ENCODE results near the gene PYDC2. TPM values are rescaled to one million over a fixed set of nuclear protein-coding genes. Genes with fewer than 3 reads are reported as not detected.

PYDC2 gene
- total RNA-seq, 4 donors from 2014 or later = not detected

- Histone ChIP-seq H3K4me3 (no peak overlapping the region), H3K27ac (no peak overlapping the region), H3K9me3 (no peaks in the 10 kb centered on the region), H3K27me3 (peaks cover 0 to 4% of the 10 kb centered on the region in 2 donors), H3K36me3 (no peaks in the 10 kb centered on the region), H3K4me1 (no peaks in the 10 kb centered on the region)
- TF ChIP-seq EP300 (IDR thresholded peaks at IDR 0.05) (no peak), POLR2A (IDR thresholded peaks at IDR 0.05) (no peak), CTCF (IDR thresholded peaks at IDR 0.05) (no peak)
- DNase-seq (ENCODE audit: low spot score in 2 of 2) = no peak
- 95 to 100% methylated on average over 1 of the region's 1 CpG for WGBS, 2 donors
Observed at GRCh38 chr3:191428177-191428576, 32.8 kb upstream of the PYDC2 start.

GRCh38 chr3:191430103-191430502, 30.9 kb upstream of the PYDC2 start:
- WGBS, 2 donors = 63 to 69% methylated on average over 4 of the region's 4 CpGs
- H3K27ac ChIP-seq = no peak overlapping the region
- H3K4me1 ChIP-seq = no peaks in the 10 kb centered on the region
- H3K36me3 ChIP-seq = no peaks in the 10 kb centered on the region
- no peak overlapping the region for H3K4me3 ChIP-seq
- no peaks in the 10 kb centered on the region for H3K9me3 ChIP-seq
- TF ChIP-seq POLR2A (IDR thresholded peaks at IDR 0.05) (no peak), CTCF (IDR thresholded peaks at IDR 0.05) (no peak), EP300 (IDR thresholded peaks at IDR 0.05) (no peak)
- DNase-seq (ENCODE audit: low spot score in 2 of 2) = no peak
- H3K27me3 ChIP-seq = no peaks in the 10 kb centered on the region

- Histone ChIP-seq H3K27ac (no peak overlapping the region), H3K36me3 (no peaks in the 10 kb centered on the region), H3K27me3 (no peaks in the 10 kb centered on the region), H3K4me3 (no peak overlapping the region), H3K9me3 (no peaks in the 10 kb centered on the region), H3K4me1 (no peaks in the 10 kb centered on the region)
- TF ChIP-seq POLR2A (IDR thresholded peaks at IDR 0.05) (no peak), CTCF (IDR thresholded peaks at IDR 0.05) (no peak), EP300 (IDR thresholded peaks at IDR 0.05) (no peak)
- WGBS, 2 donors = 70 to 91% methylated on average over 5 of the region's 5 CpGs
- no peak for DNase-seq (ENCODE audit: low spot score in 2 of 2)
Observed at GRCh38 chr3:191431160-191431822, 29.7 kb upstream of the PYDC2 start.

GRCh38 chr3:191432162-191432561, 28.8 kb upstream of the PYDC2 start:
- WGBS, 2 donors = 96 to 97% methylated on average over 5 of the region's 5 CpGs
- TF ChIP-seq CTCF (IDR thresholded peaks at IDR 0.05) = no peak
- TF ChIP-seq EP300 (IDR thresholded peaks at IDR 0.05) = no peak
- no peak for TF ChIP-seq POLR2A (IDR thresholded peaks at IDR 0.05)
- H3K27ac ChIP-seq = no peak overlapping the region
- no peaks in the 10 kb centered on the region for H3K27me3 ChIP-seq
- no peak for DNase-seq (ENCODE audit: low spot score in 2 of 2)
- H3K4me3 ChIP-seq = no peak overlapping the region
- H3K36me3 ChIP-seq = no peaks in the 10 kb centered on the region
- H3K4me1 ChIP-seq = no peaks in the 10 kb centered on the region
- H3K9me3 ChIP-seq = no peaks in the 10 kb centered on the region

- TF ChIP-seq CTCF (IDR thresholded peaks at IDR 0.05) (no peak), EP300 (IDR thresholded peaks at IDR 0.05) (no peak), POLR2A (IDR thresholded peaks at IDR 0.05) (no peak)
Observed at GRCh38 chr3:191434024-191434423, 26.9 kb upstream of the PYDC2 start.

More at GRCh38 chr3:191434024-191434423, 26.9 kb upstream of the PYDC2 start:
- H3K9me3 ChIP-seq = no peaks in the 10 kb centered on the region
- DNase-seq (ENCODE audit: low spot score in 2 of 2) = no peak
- no peaks in the 10 kb centered on the region for H3K4me1 ChIP-seq
- no peak overlapping the region for H3K4me3 ChIP-seq
- no peaks in the 10 kb centered on the region for H3K27me3 ChIP-seq
- H3K27ac ChIP-seq = no peak overlapping the region
- H3K36me3 ChIP-seq = no peaks in the 10 kb centered on the region
- 86 to 88% methylated on average over 1 of the region's 1 CpG for WGBS, 2 donors

Data from tibial nerve (tissue), 4 donors.